ENCODE measurements around the gene PRKG1. TPM values are rescaled to one million over a fixed set of nuclear protein-coding genes. Genes with fewer than 3 reads are reported as not detected.

The PRKG1 gene
- polyA plus RNA-seq, 3 donors = 12.9 to 15.4 (median 13.7) TPM

DNA sequence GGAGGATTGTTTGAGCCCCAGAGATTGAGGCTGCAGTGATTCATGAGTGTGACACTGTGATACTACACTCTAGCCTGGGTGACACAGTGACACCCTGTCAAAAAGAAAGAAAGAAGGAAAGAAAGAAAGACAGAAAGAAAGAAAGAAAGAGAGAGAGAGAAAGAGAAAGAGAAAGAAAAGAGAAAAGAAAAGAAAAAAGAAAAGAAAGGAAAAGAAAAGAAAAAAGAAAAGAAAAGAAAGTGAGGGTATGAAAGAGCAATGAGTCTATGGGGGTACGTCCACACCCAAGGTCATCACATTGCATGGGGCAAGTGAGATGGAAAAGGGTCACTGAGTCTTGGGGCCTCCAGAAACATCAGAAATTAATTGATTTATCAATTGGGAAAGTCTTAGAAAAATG is 760.3 kb downstream of the PRKG1 start:
- no peak for DNase-seq (ENCODE audit: low read depth in 3 of 3, low spot score in 2 of 3)

DNA sequence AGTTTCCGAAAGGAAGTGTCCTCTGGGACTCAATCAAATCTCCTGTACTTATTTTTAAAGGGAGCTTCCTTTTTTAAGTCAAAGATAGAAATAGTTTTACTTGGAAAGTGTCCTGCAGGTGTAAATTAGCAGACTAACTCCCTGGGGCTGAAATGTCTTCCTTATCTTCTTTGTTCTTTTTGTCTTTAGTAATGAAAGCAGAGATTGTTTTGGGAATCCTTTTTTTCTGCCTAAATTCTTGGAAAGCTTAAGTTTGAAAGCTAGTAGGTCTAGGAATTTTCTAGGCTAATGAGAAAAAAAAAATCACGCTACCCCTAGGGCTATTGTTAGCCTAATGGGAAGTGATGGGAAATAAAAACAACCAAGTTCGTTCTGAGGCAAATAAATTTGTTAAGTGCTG is 764.2 kb downstream of the PRKG1 start:
- no peak for DNase-seq (ENCODE audit: low read depth in 3 of 3, low spot score in 2 of 3)

DNA sequence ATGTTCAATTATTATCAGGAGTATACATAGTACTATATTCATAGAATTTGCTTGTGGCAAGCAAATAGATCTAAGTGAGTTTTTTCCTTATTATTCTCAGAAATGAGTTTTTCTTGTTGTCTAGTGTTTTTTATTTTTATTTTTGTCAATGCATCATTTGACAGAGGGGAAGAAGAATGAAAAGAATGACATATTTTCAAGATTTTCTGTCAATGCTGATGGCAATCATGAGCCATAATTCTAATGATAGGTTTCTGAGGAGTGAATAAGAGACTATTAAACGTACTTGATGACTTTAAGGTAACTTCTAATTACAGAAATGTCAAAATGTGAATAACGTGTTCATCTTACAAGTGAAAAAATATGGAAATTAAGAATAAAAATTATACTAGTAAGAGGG is 769.7 kb downstream of the PRKG1 start:
- no peak for DNase-seq (ENCODE audit: low read depth in 3 of 3, low spot score in 2 of 3)

DNA sequence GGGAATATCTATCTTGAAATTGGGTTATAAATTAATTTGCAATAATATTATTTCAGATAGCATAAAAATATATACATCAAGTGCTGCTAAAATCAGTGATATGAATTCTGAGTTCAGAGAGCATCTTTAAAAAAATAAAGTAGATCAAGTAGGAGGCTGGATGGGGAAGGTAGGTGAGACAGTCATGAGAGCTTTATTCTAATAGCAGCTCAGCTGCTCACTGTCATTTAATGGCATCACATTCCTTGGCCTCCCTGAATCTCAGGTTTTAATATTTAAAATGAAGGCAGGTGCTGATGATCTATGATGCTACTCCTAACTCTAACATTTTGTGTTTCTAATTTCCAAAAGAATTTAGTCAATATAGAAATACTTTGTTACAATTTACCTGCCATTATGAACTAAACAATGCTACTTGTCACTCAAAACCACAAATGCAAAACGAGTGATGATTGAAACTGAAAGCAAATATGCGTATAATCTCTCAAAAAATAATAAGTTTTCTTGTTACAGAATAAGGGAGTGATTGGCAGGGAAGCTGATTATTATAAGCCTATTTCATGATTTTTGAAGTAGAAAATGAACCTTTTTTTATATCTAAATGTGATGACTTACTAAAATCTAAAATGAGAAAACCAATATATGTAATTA is 772.7 kb downstream of the PRKG1 start:
- DNase-seq (ENCODE audit: low read depth in 3 of 3, low spot score in 2 of 3) = no peak

DNA sequence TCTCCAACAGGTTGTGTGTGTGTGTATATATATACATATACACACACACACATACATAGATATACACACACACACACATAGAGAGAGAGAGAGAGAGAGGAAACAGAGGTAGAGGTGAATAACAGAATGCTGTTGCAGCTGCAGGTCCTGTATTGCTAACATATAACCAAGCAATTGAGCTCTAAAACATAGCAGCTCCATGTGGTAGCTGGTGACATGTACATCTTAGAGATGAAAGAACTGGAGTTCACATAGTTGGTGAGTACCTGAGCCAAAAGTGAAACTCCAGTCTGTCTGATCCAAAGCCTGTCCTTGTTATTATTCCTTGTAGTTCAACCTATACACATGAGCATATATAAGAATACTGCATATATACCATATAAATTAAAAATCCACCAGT is 778.0 kb downstream of the PRKG1 start:
- no peak for DNase-seq (ENCODE audit: low read depth in 3 of 3, low spot score in 2 of 3)

GRCh38 chr10:51857305-51857704 is 783.0 kb downstream of the PRKG1 start:
- no peak for DNase-seq (ENCODE audit: low read depth in 3 of 3, low spot score in 2 of 3)

DNA sequence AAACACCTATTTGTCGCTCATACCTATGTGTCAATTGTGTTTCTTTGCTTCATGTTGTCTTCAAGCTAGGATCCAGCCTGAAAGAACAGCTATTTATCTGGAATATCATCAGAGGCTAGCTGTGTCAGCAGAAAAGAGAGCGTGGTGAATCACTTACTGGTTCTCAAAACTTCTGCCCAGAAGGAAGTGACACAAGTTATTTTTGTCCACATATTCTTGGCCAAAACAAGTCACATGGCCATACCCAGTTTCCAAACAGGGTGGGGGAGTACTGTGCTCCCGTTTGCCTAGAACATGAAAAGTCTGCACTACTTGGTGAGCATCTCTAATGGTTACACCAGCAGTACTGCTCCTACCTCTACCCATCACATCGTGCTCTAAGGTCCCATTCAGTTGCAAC is 786.0 kb downstream of the PRKG1 start:
- no peak for DNase-seq (ENCODE audit: low read depth in 3 of 3, low spot score in 2 of 3)

DNA sequence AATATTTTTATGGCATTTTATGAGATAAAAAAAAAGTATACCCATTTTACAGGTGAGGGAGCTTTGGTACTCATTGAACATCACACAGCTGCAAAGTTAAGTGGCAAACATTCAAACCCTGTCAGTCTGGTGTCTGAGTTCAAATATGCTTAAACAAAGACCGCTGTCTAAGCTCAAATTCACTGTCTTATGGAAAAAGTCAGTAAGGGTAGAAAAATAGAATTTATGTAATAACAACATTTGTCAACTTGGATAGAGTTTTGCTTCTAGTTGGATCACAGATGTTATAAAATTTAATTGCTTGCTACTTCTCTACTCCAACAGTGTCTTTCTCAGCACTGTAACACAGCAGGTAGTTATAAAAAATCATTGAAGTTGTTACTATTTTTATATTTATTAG is 786.8 kb downstream of the PRKG1 start:
- no peak for DNase-seq (ENCODE audit: low read depth in 3 of 3, low spot score in 2 of 3)

- DNase-seq (ENCODE audit: low read depth in 3 of 3, low spot score in 2 of 3) = no peak
These were observed 787.4 kb downstream of the PRKG1 start for GRCh38 chr10:51861731-51862130.

DNA sequence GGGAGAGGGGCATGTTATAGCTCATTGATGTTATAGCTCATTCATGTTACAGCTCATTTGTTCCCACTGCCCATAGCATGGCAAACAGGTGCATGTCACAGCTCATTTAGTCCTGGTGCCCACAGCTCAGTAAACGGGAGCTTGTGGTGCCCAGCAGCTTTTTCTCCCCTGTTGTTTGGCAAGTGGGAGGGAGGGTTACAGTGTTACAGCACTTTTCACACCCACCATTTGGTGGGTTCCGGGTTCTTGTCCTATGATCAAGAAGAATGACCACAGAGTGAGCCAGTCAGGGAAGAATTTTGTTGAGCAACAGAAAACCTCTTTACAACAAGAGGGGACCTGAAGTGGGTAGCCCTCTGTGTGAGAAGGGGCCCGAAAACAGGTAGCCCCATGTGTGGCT is 787.9 kb downstream of the PRKG1 start:
- DNase-seq (ENCODE audit: low read depth in 3 of 3, low spot score in 2 of 3) = no peak

DNA sequence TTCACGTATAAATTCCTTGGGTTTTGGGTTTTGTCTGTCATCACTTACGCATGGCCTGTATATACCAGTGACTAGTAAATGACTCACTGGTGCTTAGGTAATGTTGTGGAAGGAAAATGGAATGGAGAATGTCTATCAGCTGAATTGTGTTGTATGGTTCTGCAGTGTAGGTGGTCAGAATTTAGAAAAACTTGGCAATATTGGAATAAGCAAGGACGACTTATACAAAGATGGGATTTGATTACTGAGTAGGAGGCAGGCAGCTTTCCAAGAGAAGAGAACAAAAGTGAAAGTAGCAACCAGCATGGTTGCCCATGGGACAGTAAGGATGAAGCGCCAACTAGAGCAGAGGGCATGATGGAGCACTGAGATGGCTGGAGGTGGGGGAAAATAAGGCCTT is 793.7 kb downstream of the PRKG1 start:
- no peak for DNase-seq (ENCODE audit: low read depth in 3 of 3, low spot score in 2 of 3)

GRCh38 chr10:51874131-51874530 is 799.8 kb downstream of the PRKG1 start:
- no peak for DNase-seq (ENCODE audit: low read depth in 3 of 3, low spot score in 2 of 3)

GRCh38 chr10:51875610-51876009 is 801.3 kb downstream of the PRKG1 start:
- DNase-seq (ENCODE audit: low read depth in 3 of 3, low spot score in 2 of 3) = no peak

DNA sequence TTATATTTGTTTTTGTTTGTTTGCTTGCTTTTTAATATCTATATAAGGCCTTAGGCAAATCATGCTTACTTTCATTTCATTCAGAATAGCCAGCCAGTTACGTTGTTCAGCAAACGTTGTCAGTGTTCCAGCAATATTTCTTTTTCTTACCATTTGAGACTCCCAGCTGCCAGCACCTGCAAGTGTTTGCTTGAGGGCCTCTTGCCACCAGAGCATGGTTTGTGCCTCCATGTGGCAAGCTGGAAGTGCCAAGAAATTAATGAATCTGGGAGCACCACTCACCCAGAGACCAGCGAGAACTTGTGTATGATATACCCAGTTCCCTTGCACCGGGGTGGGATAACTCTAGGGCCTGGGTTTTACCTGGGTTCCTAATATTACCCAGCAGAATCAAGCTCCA is 802.2 kb downstream of the PRKG1 start:
- DNase-seq (ENCODE audit: low read depth in 3 of 3, low spot score in 2 of 3) = no peak

GRCh38 chr10:51876979-51877378 is 802.7 kb downstream of the PRKG1 start:
- DNase-seq (ENCODE audit: low read depth in 3 of 3, low spot score in 2 of 3) = no peak

GRCh38 chr10:51877636-51878035 is 803.3 kb downstream of the PRKG1 start:
- DNase-seq (ENCODE audit: low read depth in 3 of 3, low spot score in 2 of 3) = no peak

DNA sequence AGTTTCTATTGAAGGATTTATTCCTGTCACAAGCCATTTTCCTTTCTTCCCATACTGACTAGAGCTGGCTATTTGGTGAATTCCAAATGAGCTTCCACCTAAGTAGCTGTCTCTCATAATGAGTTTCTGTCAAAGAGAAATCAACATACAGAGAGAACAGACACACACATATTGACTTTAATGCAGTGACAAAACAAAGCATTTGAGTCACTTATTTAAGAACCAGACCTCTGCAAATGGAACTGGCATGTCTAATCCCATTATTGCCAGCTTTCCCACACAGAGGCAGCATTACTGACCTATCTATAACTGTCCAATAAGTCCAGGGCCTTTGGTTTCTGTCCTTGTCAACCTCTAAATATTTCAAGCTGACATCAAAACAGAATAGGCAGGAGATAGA is 804.4 kb downstream of the PRKG1 start:
- no peak for DNase-seq (ENCODE audit: low read depth in 3 of 3, low spot score in 2 of 3)

DNA sequence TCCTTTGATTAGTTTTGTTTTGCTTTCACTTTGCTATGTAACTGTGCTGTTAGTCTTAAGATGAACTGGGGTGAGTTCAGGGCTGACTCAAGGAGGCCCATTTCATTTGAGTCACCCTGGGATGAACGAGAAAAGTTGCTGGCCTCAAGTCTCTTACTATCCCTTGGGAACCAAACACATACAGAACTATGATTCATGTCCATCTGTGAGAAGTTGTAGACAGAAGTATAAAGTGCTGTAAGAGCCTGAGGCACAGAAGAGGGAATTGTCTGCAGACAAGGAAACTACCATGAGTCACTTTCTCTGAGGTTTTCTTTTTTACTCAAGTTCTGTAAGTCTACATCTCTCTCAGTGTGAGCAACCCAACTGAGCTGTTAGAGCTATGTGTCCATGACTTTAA is 805.0 kb downstream of the PRKG1 start:
- DNase-seq (ENCODE audit: low read depth in 3 of 3, low spot score in 2 of 3) = no peak

DNA sequence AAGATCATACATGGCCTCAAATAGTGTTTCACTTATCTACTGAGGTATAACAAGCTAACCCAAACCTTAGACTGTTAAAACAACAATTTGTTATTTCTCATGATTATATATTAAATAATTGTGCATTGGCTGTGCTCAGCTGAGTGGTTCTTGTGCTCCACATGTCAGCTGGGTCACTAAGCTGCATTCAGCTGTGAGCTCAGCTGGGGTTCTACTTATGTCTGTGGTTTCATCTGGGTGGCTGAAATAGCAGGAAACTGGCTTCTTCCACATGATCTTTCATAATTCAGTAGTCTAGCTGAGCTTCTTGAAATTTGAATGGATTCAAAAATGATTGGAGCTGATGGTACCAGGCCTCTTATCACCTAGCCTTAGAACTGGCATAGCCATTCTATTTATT is 806.9 kb downstream of the PRKG1 start:
- DNase-seq (ENCODE audit: low read depth in 3 of 3, low spot score in 2 of 3) = no peak

DNA sequence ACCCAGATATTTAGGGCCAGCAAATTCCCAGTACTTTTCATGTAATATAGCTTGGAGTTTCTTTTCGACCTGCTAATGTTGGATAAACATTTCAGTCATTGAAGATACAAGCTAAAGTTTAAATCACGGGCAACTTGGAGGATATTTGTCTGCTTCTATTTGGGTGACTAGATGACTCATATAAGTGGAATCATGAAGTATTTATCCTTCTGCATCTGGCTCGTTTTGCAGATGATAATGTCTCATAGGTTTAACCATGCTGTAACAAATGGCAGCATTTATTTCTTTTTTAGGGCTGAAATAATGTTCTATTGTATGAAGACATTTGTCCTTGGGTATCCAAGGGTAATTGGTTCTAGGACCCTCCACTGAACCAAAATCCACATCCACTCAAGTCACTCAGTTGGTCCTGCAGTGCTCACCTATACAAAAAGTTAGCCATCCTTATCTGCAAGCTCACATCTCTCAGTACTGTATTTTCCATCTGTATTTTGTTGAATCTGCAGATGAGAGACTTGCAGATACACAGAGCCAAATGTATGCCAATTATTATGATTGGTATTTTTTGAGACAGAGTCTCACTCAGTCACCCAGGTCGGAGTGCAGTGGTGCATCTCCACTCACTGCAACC is 812.3 kb downstream of the PRKG1 start:
- DNase-seq (ENCODE audit: low read depth in 3 of 3, low spot score in 2 of 3) = no peak

DNA sequence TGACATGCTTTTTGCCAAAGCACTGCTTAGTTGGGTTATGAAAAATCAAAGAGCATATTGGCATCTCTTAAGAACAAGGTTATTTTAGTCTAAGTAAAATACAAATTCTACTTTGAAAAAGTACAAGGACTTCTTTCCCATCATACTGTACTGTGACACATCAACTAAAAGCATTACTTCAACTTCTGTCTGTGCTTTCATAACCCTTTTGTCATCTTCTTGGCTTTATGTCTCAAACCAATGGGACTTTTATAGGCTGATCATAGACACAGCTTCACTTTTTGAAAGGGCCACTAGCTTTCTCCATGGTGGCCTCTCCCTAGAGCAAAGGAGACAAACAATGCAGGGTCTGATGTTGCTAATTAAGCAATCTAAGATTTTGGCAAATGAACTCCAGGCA is 814.0 kb downstream of the PRKG1 start:
- no peak for DNase-seq (ENCODE audit: low read depth in 3 of 3, low spot score in 2 of 3)

GRCh38 chr10:51892313-51892712 is 818.0 kb downstream of the PRKG1 start:
- no peak for DNase-seq (ENCODE audit: low read depth in 3 of 3, low spot score in 2 of 3)

Data from right renal cortex interstitium (tissue), 3 donors.